Endothelial cell (in vitro differentiated cells): ENCODE results near the gene MLNR. TPM values are rescaled to one million over a fixed set of nuclear protein-coding genes. Genes with fewer than 3 reads are reported as not detected.

Source experiments
- DNase-seq: peaks from one replicate; pipeline ENCODE4 v3.0.0; 2021; ENCODE audit warnings: low spot score
- H3K27ac Mint-ChIP-seq: one replicate; pipeline ENCODE4 v1.8.0; 2021; ENCODE audit warnings: mixed read lengths, inconsistent platforms; ENCODE audit not compliant: unreplicated experiment
- H3K27me3 Mint-ChIP-seq: one replicate; pipeline ENCODE4 v1.8.0; 2021; ENCODE audit warnings: mild to moderate bottlenecking, moderate library complexity, mixed read lengths, inconsistent platforms; ENCODE audit not compliant: unreplicated experiment
- H3K36me3 Mint-ChIP-seq: one replicate; pipeline ENCODE4 v1.8.0; 2021; ENCODE audit warnings: mild to moderate bottlenecking, low read depth, mixed read lengths, inconsistent platforms; ENCODE audit not compliant: unreplicated experiment
- H3K4me1 Mint-ChIP-seq: one replicate; pipeline ENCODE4 v1.8.0; 2021; ENCODE audit warnings: mild to moderate bottlenecking, mixed read lengths, inconsistent platforms; ENCODE audit not compliant: unreplicated experiment
- H3K4me3 Mint-ChIP-seq: one replicate; pipeline ENCODE4 v1.8.0; 2021; ENCODE audit warnings: mild to moderate bottlenecking, mixed read lengths, inconsistent platforms; ENCODE audit not compliant: unreplicated experiment
- H3K9me3 Mint-ChIP-seq: one replicate; pipeline ENCODE4 v1.8.0; 2021; ENCODE audit warnings: mixed read lengths, inconsistent platforms; ENCODE audit not compliant: unreplicated experiment
- CTCF ChIP-seq: fragments of 200-600 bp; sonication (generic); IDR thresholded peaks from one replicate; pipeline ENCODE4 v1.5.0; 2021; ENCODE audit warnings: antibody characterized with exemption; ENCODE audit not compliant: unreplicated experiment
- total RNA-seq: library from RNA; stranded (reverse); fragmentation: NEBNext Ultra II Directional; extraction: Animal tissue kit (Norgen Biotek cat#: 25700); gene quantifications from one replicate; pipeline ENCODE4 v1.2.1, GENCODE V29; 2021; ENCODE audit not compliant: unreplicated experiment

The MLNR gene
- total RNA-seq, 1 donor from 2014 or later, result not detected

DNA sequence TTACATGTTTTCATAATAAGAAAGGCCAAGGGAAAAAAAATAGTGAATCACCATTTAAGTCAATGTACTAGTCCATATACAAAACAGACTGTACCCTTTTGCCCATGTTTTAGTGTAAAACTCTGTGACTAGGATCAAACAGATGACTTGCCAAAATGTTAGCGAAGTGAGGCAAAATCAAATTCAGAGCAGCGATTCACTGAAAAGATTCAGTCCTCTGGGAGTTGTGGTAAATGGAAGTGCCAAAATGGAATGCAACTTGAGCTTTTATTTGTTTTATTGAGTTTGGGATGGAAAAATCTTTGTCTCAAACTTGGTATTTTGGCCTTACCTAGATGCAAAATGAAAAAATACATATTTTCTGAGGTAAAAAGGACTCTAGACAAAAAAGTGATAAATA is 36.7 kb downstream of the MLNR start:
- DNase-seq, result no peak
- H3K36me3 Mint-ChIP-seq, result peaks cover 3% of the 10 kb centered on the region
- no peak overlapping the region for H3K4me3 Mint-ChIP-seq
- H3K4me1 Mint-ChIP-seq, result no peaks in the 10 kb centered on the region
- no peak overlapping the region for H3K27ac Mint-ChIP-seq
- H3K27me3 Mint-ChIP-seq, result no peaks in the 10 kb centered on the region
- TF ChIP-seq CTCF, result no peak
- no peaks in the 10 kb centered on the region for H3K9me3 Mint-ChIP-seq

DNA sequence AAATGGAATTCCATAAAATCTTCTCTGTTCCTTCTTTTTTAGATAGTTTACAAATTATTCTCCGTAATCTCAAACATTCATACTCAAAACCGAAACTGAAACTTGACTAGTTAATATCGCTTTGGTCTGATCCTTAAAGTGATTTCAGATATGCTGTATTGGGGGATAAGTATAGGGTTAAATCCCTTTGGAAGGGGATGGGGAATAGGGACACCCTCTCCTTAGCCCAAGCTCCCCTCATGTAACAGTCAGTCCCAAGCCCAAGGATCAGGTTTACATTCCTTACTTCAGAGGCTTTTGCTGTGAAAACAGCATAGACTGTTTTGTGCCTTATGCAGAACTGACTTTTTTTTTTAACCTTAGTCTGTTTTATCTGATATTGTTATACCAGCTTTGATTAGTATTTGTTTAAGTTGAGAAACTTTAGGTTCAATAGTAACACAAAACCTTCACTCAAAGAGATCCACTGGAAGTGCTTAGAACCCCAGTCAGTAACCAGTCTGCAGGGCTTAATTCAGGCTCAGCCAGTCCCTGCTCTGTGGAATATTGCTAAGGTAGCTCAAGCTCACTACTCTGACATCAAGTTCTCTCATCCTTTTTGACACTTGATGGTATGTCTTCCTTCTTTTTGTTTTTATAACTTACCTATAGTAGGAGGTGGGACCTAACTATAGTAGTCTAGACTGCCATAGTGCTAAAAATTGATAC is 38.1 kb downstream of the MLNR start:
- Mint-ChIP-seq H3K4me1 (no peaks in the 10 kb centered on the region), H3K9me3 (no peaks in the 10 kb centered on the region), H3K27me3 (no peaks in the 10 kb centered on the region), H3K4me3 (no peak overlapping the region), H3K27ac (no peak overlapping the region), H3K36me3 (peaks cover 3% of the 10 kb centered on the region)
- no peak for TF ChIP-seq CTCF
- DNase-seq, result no peak

- Mint-ChIP-seq H3K27ac (no peak overlapping the region), H3K27me3 (no peaks in the 10 kb centered on the region), H3K4me3 (no peak overlapping the region), H3K4me1 (no peaks in the 10 kb centered on the region), H3K36me3 (peaks cover 3% of the 10 kb centered on the region), H3K9me3 (no peaks in the 10 kb centered on the region)
- no peak for DNase-seq
- no peak for TF ChIP-seq CTCF
These were observed 39.4 kb downstream of the MLNR start for GRCh38 chr13:49259586-49259985.

DNA sequence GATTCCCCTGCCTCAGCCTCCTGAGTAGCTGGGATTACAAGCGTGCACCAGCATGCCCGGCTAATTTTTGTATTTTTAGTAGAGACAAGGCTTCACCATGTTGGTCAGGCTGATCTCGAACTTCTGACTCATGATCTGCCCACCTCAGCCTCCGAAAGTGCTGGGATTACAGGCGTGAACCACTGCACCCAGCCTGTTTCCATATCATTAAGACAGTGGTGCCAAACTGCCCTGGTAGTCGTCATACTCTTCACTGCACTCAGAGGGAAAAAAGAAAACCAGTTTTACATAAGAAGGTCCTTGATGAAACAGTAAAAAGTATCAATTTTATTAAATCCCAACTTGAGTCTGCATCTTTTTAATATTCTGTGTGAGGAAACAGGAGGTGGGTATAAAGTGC is 42.5 kb downstream of the MLNR start:
- no peaks in the 10 kb centered on the region for H3K9me3 Mint-ChIP-seq
- peaks cover 3% of the 10 kb centered on the region for H3K36me3 Mint-ChIP-seq
- H3K27me3 Mint-ChIP-seq, result no peaks in the 10 kb centered on the region
- TF ChIP-seq CTCF, result no peak
- no peak overlapping the region for H3K4me3 Mint-ChIP-seq
- no peak overlapping the region for H3K27ac Mint-ChIP-seq
- no peaks in the 10 kb centered on the region for H3K4me1 Mint-ChIP-seq
- DNase-seq, result no peak

DNA sequence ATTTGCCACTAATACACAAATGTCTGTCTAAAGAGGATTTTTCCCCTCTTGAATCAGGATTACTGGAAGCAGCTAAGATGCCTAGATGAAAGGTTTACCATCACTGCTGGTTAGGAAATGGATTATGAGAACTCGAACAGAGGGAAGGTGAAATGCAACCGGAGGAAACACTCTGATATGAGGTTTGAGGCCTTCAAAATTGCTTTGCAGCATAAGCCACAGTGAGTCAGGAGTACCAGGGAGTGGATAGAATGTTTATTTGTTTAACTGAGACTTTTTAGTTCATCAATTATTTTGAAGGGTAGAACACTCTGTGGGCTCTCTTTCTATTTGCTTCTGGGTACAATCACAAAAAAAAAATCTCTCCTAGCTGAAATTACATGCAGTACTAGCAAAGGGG is 45.7 kb downstream of the MLNR start:
- Mint-ChIP-seq H3K9me3 (no peaks in the 10 kb centered on the region), H3K27ac (no peak overlapping the region), H3K4me3 (no peak overlapping the region), H3K27me3 (no peaks in the 10 kb centered on the region), H3K4me1 (no peaks in the 10 kb centered on the region), H3K36me3 (peaks cover under 1% of the 10 kb centered on the region)
- TF ChIP-seq CTCF, result no peak
- no peak for DNase-seq
